Activated CD8-positive, alpha-beta memory T cell treated with anti-CD3 and anti-CD28 coated beads, Interleukin-2, amount 50 U/mL, for 1 hour (primary cell): ENCODE measurements around the gene SCGN.

Source experiments
- DNase-seq: peaks from one replicate; pipeline ENCODE4 v3.0.0-alpha.2; 2020; ENCODE audit errors: extremely low read depth

SCGN gene

GRCh38 chr6:25652007-25652515 lies at the start of gene SCGN:
Gene SCGN, plus strand, starts transcription at chr6:25652215. Its CDS starts 189 bp downstream, at chr6:25652404.
- no peak for DNase-seq

GRCh38 chr6:25602674-25602982 lies 49.4 kb upstream of the SCGN start:
- no peak for DNase-seq

- no peak for DNase-seq
Measured at GRCh38 chr6:25603251-25603650, 48.8 kb upstream of the SCGN start.

GRCh38 chr6:25606151-25606550 lies 45.9 kb upstream of the SCGN start:
- DNase-seq: no peak

GRCh38 chr6:25608558-25609174 lies 43.3 kb upstream of the SCGN start:
- no peak for DNase-seq

GRCh38 chr6:25612666-25613065 lies 39.3 kb upstream of the SCGN start:
- no peak for DNase-seq

- DNase-seq: no peak
Measured at GRCh38 chr6:25613415-25613814, 38.6 kb upstream of the SCGN start.

- no peak for DNase-seq
Measured at GRCh38 chr6:25614052-25614451, 38.0 kb upstream of the SCGN start.

GRCh38 chr6:25615471-25615870 lies 36.5 kb upstream of the SCGN start:
- no peak for DNase-seq

- DNase-seq: no peak
Measured at GRCh38 chr6:25617997-25618396, 34.0 kb upstream of the SCGN start.

- DNase-seq: no peak
Measured at GRCh38 chr6:25619217-25619616, 32.8 kb upstream of the SCGN start.

- no peak for DNase-seq
Measured at GRCh38 chr6:25620391-25620790, 31.6 kb upstream of the SCGN start.

GRCh38 chr6:25623065-25623464 lies 28.9 kb upstream of the SCGN start:
- no peak for DNase-seq

GRCh38 chr6:25623879-25624278 lies 28.1 kb upstream of the SCGN start:
- DNase-seq: no peak

- no peak for DNase-seq
Measured at GRCh38 chr6:25627001-25627400, 25.0 kb upstream of the SCGN start.

- no peak for DNase-seq
Measured at GRCh38 chr6:25628471-25629197, 23.4 kb upstream of the SCGN start.

GRCh38 chr6:25629198-25629576 lies 22.8 kb upstream of the SCGN start:
- no peak for DNase-seq

- no peak for DNase-seq
Measured at GRCh38 chr6:25630508-25631278, 21.3 kb upstream of the SCGN start.

GRCh38 chr6:25635886-25636317 lies 16.1 kb upstream of the SCGN start:
- no peak for DNase-seq

GRCh38 chr6:25637211-25637610 lies 14.8 kb upstream of the SCGN start:
- DNase-seq: no peak

GRCh38 chr6:25637960-25638434 lies 14.0 kb upstream of the SCGN start:
- DNase-seq: no peak

- DNase-seq: no peak
Measured at GRCh38 chr6:25639653-25640052, 12.4 kb upstream of the SCGN start.

- DNase-seq: no peak
Measured at GRCh38 chr6:25640446-25640845, 11.6 kb upstream of the SCGN start.
